C4-2B (cell line): ENCODE measurements around the gene AFDN.

Experiments used
- H3K27ac ChIP-seq: fragments of 450-650 bp; 2 replicates; pipeline ENCODE4 v1.5.1; 2017
- ZFX ChIP-seq: fragments of 450-650 bp; IDR thresholded peaks from 2 replicates; pipeline ENCODE4 v1.6.1; 2017
- TF ChIP-seq, protein P1 (sequence below): fragments of 450-650 bp; conservative IDR thresholded peaks from 2 replicates; pipeline ENCODE4 v1.5.1; 2017; ENCODE audit warnings: mild to moderate bottlenecking

Gene AFDN

GRCh38 chr6:167956983-167957492 is 130.3 kb downstream of the AFDN start:
- no peak overlapping the region for H3K27ac ChIP-seq
- no peak for TF ChIP-seq ZFX
- TF ChIP-seq, protein P1, sequence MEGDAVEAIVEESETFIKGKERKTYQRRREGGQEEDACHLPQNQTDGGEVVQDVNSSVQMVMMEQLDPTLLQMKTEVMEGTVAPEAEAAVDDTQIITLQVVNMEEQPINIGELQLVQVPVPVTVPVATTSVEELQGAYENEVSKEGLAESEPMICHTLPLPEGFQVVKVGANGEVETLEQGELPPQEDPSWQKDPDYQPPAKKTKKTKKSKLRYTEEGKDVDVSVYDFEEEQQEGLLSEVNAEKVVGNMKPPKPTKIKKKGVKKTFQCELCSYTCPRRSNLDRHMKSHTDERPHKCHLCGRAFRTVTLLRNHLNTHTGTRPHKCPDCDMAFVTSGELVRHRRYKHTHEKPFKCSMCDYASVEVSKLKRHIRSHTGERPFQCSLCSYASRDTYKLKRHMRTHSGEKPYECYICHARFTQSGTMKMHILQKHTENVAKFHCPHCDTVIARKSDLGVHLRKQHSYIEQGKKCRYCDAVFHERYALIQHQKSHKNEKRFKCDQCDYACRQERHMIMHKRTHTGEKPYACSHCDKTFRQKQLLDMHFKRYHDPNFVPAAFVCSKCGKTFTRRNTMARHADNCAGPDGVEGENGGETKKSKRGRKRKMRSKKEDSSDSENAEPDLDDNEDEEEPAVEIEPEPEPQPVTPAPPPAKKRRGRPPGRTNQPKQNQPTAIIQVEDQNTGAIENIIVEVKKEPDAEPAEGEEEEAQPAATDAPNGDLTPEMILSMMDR, result no peak

GRCh38 chr6:167957626-167958025 is 130.9 kb downstream of the AFDN start:
- no peak overlapping the region for H3K27ac ChIP-seq
- TF ChIP-seq ZFX, result no peak
- TF ChIP-seq, protein P1, result no peak

- no peak overlapping the region for H3K27ac ChIP-seq
- TF ChIP-seq, protein P1, result no peak
Observed at GRCh38 chr6:167960579-167960978, 133.9 kb downstream of the AFDN start.

DNA sequence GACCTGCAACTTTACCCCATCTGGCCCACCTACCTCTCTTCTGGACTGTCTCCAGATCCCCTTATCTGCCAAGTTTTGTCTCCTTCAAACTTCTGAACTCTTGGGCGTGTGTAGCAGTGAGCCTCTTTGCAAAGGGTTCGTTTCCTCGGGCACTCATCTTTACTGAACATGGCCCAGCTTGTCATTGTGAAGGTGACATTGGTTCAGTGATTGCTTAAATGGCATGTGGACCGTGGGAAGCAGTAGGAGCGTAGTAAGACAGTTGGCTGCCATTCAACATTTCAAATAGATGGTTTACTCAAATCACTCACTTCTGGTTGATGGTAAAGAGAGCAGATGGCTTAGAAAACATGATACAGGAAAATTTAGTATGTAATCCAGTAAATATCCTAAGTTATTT is 136.0 kb downstream of the AFDN start:
- no peak overlapping the region for H3K27ac ChIP-seq
- TF ChIP-seq, protein P1, result no peak
- no peak for TF ChIP-seq ZFX

GRCh38 chr6:167963589-167964057 is 136.9 kb downstream of the AFDN start:
- TF ChIP-seq ZFX, result no peak
- TF ChIP-seq, protein P1, result no peak
- H3K27ac ChIP-seq, result no peak overlapping the region

- H3K27ac ChIP-seq, result no peak overlapping the region
- TF ChIP-seq, protein P1, result no peak
- TF ChIP-seq ZFX, result no peak
Observed at GRCh38 chr6:167965592-167966539, 139.2 kb downstream of the AFDN start.

DNA sequence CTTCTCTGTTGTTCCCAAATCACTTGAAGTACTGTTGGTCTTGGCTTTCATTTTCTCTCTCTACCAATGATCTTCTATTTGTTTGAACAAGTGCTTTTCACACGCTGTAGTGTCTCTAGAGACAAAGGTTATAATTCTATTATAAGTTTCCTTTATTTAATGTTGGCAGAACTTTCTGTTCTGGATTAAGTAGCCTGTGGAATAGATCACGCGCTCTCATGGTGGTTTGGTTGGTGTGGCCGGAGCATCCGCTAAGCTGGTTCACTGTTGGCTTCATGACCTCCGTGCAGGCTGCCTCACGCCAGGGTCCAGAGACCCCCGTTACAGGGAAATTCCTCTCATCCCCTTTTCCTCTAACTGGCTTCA is 139.8 kb downstream of the AFDN start:
- H3K27ac ChIP-seq, result no peak overlapping the region
- TF ChIP-seq, protein P1, result no peak
- TF ChIP-seq ZFX, result no peak
